GM18867 (cell line): ENCODE results near the gene UCK2.

Experiments
- ATAC-seq: cut with Tn5 transposase; IDR thresholded peaks from one replicate; pipeline ENCODE4 v1.9.1; 2021; ENCODE audit warnings: mild to moderate bottlenecking, moderate library complexity; ENCODE audit not compliant: unreplicated experiment

The UCK2 gene

GRCh38 chr1:165854101-165854845 lies 26.9 kb downstream of the UCK2 start:
- no peak for ATAC-seq

- ATAC-seq: no peak
Observed at GRCh38 chr1:165855010-165855838, 27.8 kb downstream of the UCK2 start.

- no peak for ATAC-seq
Observed at GRCh38 chr1:165856021-165856420, 28.6 kb downstream of the UCK2 start.

- ATAC-seq: peak; percentile 7
Observed at GRCh38 chr1:165856606-165857005, 29.2 kb downstream of the UCK2 start.

GRCh38 chr1:165857046-165857801 lies 29.8 kb downstream of the UCK2 start:
- ATAC-seq: peak; percentile 87

GRCh38 chr1:165858364-165858823 lies 31.0 kb downstream of the UCK2 start:
- ATAC-seq: no peak

GRCh38 chr1:165858967-165859845 lies 31.8 kb downstream of the UCK2 start:
- ATAC-seq: no peak

GRCh38 chr1:165860065-165860464 lies 32.7 kb downstream of the UCK2 start:
- ATAC-seq: no peak

- no peak for ATAC-seq
Observed at GRCh38 chr1:165861911-165862310, 34.5 kb downstream of the UCK2 start.

- no peak for ATAC-seq
Observed at GRCh38 chr1:165862448-165862847, 35.0 kb downstream of the UCK2 start.

GRCh38 chr1:165863346-165863745 lies 35.9 kb downstream of the UCK2 start:
- ATAC-seq: no peak

- ATAC-seq: no peak
Observed at GRCh38 chr1:165865633-165866340, 38.4 kb downstream of the UCK2 start.

GRCh38 chr1:165869343-165869742 lies 41.9 kb downstream of the UCK2 start:
- ATAC-seq: no peak

GRCh38 chr1:165871311-165872067 lies 44.1 kb downstream of the UCK2 start:
- ATAC-seq: peak; percentile 93

- ATAC-seq: no peak
Observed at GRCh38 chr1:165873481-165873880, 46.1 kb downstream of the UCK2 start.

GRCh38 chr1:165874643-165875042 lies 47.2 kb downstream of the UCK2 start:
- ATAC-seq: no peak

- no peak for ATAC-seq
Observed at GRCh38 chr1:165875171-165875570, 47.8 kb downstream of the UCK2 start.

- no peak for ATAC-seq
Observed at GRCh38 chr1:165875604-165876003, 48.2 kb downstream of the UCK2 start.

- no peak for ATAC-seq
Observed at GRCh38 chr1:165876121-165876520, 48.7 kb downstream of the UCK2 start.
